GM12891 (cell line): ENCODE measurements around the gene RC3H1.

Experiments
- POLR2A ChIP-seq: IDR thresholded peaks from 2 replicates; pipeline ENCODE4 v1.6.1; 2011; ENCODE audit warnings: low read depth, low read length, control low read depth
- POLR2AphosphoS5 ChIP-seq: IDR thresholded peaks from 2 replicates; pipeline ENCODE4 v1.6.1; 2011; ENCODE audit warnings: low read depth, low read length, control low read depth

DNA sequence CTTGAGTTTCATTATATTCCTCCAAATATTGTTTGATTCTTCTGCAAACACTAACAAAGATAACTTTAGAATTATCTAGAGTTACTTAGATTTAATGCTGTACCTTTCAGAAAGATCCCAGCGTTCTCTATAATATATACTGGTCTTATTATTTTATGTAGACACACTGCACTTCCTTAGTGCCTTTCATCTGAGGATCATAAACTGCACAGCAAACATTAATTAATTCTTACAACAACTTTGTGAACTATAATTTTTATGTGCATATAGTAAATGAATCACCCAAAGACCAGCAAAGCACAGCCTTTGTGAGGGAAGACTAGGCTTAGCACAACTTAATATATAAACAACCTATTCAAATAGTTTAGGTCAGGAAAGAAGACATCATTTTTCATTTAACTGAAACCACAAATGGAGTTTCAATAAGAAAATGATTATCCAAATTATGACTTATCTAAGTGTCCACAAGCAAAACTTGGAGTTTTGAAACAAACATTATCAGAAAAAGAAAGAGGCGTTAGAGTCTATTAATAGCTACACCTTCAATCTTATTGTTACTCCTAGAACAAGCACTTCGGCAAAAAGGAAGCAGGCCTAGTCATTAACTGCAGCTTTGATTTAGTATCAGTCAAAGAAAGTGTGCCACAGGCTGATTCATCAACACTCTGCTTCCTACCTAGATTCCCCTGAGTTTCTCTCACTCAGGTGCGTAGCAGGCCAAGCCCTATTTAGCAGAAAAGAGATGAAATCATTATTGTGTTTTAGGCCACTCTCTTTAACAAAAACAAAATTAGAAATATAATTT lies 22.5 kb upstream of the RC3H1 start:
- TF ChIP-seq POLR2A (no peak), POLR2AphosphoS5 (no peak)
